Skeletal muscle satellite cell (primary cell): ENCODE results near the gene ILK.

Experiments used
- H3K27me3 ChIP-seq: 2 replicates; pipeline ENCODE4 v1.7.0; 2013; ENCODE audit warnings: low read length; ENCODE audit not compliant: control insufficient read depth, insufficient read depth
- H3K36me3 ChIP-seq: 2 replicates; pipeline ENCODE4 v1.7.0; 2013; ENCODE audit warnings: mild to moderate bottlenecking, control low read depth, low read length; ENCODE audit not compliant: insufficient read depth
- H3K4me1 ChIP-seq: 2 replicates; pipeline ENCODE4 v1.7.0; 2013; ENCODE audit warnings: low read length; ENCODE audit not compliant: control insufficient read depth, insufficient read depth
- H3K4me2 ChIP-seq: 2 replicates; pipeline ENCODE4 v1.7.0; 2013; ENCODE audit warnings: mild to moderate bottlenecking, low read length
- H3K4me3 ChIP-seq: 2 replicates; pipeline ENCODE4 v1.7.0; 2013; ENCODE audit warnings: low read length
- H3K9ac ChIP-seq: 2 replicates; pipeline ENCODE4 v1.7.0; 2013; ENCODE audit warnings: mild to moderate bottlenecking, low read depth, low read length, moderate library complexity
- H3K9me3 ChIP-seq: replicated peaks from 2 replicates; pipeline ENCODE4 v1.7.0; 2013; ENCODE audit warnings: mild to moderate bottlenecking, control low read depth, low read length

Gene ILK

DNA sequence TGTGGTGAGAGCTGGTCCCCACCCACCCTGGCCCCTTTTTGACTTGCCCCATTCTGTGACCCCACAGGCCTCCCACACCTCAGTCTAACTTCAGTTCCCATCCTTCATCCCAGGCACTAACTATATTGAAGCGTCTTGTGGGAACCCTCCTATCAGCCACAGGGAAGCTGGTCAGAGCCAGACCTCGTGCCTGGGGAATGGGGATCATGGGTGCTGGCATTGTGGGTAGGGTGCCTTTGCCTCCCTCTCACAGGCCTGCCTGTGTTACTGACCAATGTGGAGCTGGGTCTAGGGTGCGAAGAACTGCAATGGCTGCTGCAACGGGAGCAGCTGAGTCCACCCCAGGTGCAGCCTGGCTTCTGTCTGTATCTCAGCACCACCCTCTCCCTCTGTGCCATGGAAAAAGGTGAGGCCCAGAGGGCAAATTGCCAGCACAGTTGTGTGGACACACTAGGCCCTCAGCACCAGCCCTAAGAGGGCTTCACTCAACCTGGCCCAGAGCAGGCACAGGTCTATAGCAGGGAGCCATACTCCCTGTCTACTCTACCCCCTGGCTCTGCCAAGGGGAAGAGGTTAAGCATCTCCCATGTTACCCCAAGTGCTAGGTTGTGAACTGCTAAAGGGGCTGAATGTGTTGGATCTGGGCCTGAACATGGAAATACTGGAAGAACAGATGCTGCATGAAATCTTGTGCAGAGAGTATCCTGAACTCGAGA, 37.4 kb upstream of the ILK start:
- H3K9me3 ChIP-seq, result no peaks in the 10 kb centered on the region

DNA sequence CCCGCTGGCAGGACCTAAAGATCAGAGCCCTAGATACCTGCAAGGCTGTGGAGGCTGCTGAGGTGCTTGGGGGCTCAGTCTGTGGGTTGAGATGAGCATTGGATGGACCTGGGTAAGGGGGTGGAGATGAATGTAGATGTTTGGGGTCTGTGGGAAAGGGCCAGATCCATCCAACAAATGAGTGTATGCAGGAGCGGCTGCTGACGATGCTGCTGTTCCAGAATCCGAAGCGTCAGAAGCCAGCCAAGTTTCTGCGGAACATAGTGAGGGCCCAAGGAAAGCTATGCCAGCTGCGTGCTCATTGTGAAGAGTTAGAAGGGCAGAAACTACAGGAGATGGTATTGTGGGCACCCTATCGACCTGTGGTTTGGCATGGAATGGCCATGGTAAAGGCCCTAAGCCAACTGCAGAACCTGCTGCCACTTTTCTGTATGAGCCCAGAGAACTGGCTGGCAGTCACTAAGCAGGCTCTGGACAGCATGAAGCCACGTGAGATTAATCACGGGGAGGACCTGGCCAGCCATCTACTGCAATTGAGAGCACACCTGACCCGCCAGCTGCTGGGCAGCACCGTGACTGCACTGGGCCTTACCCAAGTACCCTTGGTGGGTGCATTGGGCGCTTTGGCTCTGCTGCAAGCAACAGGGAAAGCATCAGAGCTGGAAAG, 36.7 kb upstream of the ILK start:
- Histone ChIP-seq H3K9me3 (no peaks in the 10 kb centered on the region), H3K4me1 (peaks cover 19% of the 10 kb centered on the region), H3K36me3 (no peaks in the 10 kb centered on the region)

More for the DNA sequence above, 37.4 kb upstream of the ILK start:
- no peak overlapping the region for H3K9ac ChIP-seq
- no peaks in the 10 kb centered on the region for H3K27me3 ChIP-seq
- no peak overlapping the region for H3K4me3 ChIP-seq
- H3K4me2 ChIP-seq, result no peak overlapping the region
- no peaks in the 10 kb centered on the region for H3K36me3 ChIP-seq
- peaks cover 12% of the 10 kb centered on the region for H3K4me1 ChIP-seq

DNA sequence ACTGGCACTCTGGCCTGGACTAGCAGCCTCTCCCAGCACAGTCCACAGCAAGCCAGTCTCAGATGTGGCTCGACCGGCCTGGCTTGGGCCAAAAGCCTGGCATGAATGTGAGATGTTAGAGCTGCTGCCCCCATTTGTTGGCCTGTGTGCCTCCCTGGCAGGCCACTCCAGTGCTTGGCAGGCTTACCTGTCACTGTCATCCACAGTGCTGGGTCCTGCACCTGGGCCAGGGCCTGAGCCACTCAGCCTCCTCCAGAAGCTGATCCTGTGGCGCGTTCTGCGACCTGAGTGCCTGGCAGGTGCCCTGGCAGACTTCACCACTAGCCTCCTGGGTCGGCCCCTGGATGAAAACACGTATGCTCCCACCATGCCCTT, 36.2 kb upstream of the ILK start:
- Histone ChIP-seq H3K9ac (no peak overlapping the region), H3K36me3 (no peaks in the 10 kb centered on the region), H3K4me3 (no peak overlapping the region), H3K4me1 (peaks cover 23% of the 10 kb centered on the region), H3K9me3 (no peaks in the 10 kb centered on the region), H3K4me2 (no peak overlapping the region), H3K27me3 (no peaks in the 10 kb centered on the region)

More for the DNA sequence above, 36.7 kb upstream of the ILK start:
- Histone ChIP-seq H3K27me3 (no peaks in the 10 kb centered on the region), H3K4me3 (no peak overlapping the region), H3K9ac (no peak overlapping the region), H3K4me2 (no peak overlapping the region)

DNA sequence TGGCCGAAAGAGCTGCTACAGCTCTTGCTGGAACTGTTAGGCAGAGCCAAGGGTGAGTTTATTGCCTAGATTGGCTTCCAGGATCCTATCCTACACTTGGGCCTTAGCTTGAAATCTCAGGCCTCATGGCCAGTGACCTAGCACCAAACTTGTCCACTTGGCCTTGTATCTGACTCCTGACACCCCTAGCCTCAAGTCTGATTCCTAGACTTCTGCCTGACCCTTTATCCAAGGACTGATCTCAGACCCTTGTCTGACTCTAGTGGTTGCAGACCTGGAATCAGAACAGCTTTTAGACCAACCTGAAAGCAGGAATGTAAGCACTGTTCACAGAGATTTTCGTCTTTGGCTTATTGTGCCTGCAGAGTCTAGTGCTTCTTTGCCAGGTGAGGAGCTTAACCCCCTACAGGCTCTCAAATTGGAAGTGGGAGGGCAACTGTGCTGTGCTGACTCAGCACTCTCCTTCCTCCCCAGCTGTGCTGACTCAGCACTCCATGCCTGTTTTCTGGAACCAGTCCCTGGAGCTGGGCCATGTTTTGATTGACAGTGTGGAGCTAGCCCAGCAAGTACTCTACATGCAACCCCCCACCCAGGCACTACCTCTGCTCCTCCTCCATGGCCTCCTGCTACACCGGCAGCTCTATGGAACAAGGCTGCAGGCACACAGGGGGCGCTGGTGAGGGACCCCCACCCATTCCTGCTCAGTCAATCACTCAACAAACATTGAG, 35.2 kb upstream of the ILK start:
- Histone ChIP-seq H3K4me3 (no peak overlapping the region), H3K4me1 (peaks cover 26% of the 10 kb centered on the region), H3K4me2 (no peak overlapping the region), H3K9ac (no peak overlapping the region), H3K27me3 (no peaks in the 10 kb centered on the region), H3K9me3 (no peaks in the 10 kb centered on the region), H3K36me3 (no peaks in the 10 kb centered on the region)

DNA sequence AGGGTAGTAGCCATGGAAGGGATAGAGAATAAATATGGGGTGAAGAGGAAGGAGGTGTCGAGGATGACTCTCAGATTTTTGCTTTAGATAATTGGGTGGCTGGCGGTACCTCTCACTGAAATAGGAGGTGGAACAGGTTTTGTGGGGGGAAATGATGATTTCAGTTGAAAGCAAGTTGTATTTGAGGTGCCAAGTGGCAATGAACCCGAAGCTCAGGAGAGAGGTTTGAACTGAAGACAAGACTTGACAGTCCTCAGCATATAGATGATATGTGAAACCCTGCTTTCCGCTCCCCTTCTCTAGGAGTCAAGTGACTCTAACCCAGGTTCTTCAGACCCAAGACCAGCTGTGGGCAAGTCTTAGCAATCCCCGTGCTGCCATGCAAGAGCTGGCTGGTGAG, 33.9 kb upstream of the ILK start:
- Histone ChIP-seq H3K4me3 (no peak overlapping the region), H3K36me3 (no peaks in the 10 kb centered on the region), H3K27me3 (no peaks in the 10 kb centered on the region), H3K4me2 (no peak overlapping the region), H3K9ac (no peak overlapping the region), H3K9me3 (no peaks in the 10 kb centered on the region), H3K4me1 (peaks cover 26% of the 10 kb centered on the region)

DNA sequence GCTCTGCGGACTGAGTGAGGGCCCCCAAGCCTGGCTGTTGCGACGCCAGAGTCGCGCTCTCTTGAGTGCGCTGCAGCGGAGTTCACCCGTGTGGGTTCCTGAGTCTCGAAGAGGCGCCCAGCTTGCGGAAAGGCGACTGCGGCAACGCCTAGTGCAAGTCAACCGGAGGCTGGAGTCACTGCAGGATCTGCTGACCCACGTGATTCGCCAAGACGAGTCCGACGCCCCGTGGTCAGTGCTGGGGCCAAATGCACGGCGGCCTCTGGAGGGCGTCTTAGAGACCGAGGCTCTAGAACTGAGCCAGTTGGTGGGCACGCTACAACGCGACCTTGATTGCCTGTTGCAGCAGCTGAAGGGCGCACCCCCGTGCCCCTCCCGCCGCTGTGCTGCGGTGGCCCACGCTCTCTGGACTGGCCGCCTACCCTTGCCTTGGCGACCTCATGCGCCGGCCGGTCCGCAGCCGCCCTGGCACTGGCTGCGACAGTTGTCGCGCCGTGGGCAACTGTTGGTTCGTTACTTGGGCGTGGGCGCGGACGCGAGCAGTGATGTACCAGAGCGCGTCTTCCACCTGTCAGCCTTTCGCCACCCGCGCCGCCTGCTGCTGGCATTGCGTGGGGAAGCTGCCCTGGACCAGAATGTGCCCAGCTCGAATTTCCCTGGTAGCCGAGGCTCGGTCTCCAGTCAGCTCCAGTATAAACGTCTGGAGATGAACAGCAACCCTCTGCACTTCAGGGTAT, 32.7 kb upstream of the ILK start:
- Histone ChIP-seq H3K4me1 (peaks cover 26% of the 10 kb centered on the region), H3K9me3 (no peaks in the 10 kb centered on the region), H3K4me3 (no peak overlapping the region), H3K36me3 (no peaks in the 10 kb centered on the region), H3K27me3 (no peaks in the 10 kb centered on the region), H3K9ac (no peak overlapping the region), H3K4me2 (no peak overlapping the region)

DNA sequence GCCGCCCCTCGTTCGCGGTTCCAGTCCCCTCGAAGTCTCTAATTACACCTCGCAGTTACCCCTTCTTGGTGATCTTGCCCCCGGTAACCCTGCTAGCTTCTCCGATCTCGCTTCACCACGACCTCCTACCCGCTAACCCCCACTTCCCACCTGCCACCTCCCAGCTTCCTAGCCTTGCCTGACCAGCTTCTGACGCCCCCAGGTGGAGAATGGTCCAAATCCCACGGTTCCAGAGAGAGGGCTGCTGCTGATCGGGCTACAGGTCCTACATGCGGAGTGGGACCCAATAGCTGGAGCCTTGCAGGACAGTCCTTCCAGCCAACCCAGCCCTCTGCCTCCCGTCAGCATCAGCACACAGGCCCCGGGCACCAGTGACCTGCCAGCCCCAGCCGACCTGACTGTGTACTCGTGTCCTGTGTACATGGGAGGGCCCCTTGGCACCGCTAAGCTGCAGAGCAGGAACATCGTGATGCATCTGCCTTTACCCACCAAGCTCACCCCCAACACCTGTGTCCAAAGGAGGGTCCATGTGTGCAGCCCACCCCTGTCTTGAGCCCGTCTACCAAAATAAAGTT, 32.1 kb upstream of the ILK start:
- Histone ChIP-seq H3K4me3 (no peak overlapping the region), H3K27me3 (no peaks in the 10 kb centered on the region), H3K9ac (no peak overlapping the region), H3K36me3 (no peaks in the 10 kb centered on the region), H3K9me3 (no peaks in the 10 kb centered on the region), H3K4me2 (no peak overlapping the region), H3K4me1 (peaks cover 26% of the 10 kb centered on the region)

DNA sequence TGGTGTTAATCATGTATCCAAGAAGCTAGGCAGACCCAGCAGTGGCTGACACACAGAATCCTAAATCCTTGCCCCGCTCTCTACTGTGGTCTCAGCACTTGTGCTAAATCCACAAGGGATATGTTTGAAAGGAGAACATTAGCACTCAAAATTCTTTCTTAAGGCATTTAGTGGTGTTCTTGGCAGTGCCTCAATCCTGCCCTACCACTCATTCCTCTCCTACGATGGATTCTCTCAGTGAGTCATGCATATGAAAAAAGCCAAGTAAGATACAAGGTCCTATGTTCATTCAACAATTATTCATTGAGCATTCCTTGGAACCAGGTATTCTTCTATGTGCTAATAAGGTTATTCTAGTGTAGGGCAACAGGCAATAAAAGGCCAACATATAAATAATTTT, 31.4 kb upstream of the ILK start:
- Histone ChIP-seq H3K9me3 (no peaks in the 10 kb centered on the region), H3K36me3 (no peaks in the 10 kb centered on the region), H3K4me1 (peaks cover 26% of the 10 kb centered on the region), H3K4me3 (no peak overlapping the region), H3K27me3 (no peaks in the 10 kb centered on the region), H3K9ac (no peak overlapping the region), H3K4me2 (no peak overlapping the region)

DNA sequence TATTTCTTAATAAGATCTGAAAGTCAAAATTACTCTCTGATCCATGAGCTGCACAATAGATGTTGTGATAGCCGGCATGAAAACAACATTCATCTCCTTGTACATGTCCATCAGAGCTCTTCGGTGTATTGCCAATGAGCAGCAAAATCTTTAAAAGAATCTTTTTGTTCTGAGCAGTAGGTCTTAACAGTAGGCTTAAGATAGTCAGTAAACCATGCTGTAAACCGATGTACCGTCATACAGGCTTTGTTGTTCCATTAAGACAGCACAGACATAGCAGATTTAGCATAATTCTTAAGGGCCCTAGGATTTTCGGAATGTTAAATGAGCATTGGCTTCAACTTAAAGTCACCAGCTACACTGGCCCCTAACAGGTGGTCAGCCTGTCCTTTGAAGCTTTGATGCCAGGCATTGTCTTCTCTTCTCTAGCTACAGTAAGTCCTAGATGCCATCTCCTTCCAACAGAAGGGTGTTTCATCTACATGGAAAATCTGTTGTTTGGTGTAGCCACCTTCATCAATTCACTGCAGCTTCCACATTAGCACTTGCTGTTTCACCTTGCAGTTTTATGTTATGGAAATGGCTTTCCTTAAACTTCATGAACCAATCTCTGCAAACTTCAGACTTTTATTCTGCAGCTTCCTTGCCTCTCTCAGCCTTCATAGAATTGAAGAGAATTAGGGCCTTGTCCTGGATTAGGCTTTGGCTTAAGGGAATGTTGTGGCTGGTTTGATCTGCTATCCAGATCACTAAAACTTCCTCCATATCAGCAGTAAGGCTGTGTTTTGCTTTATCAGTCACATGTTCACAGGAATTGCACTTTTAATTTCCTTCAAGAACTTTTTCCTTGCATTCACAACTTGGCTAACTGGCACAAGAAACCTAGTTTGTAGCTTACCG, 28.5 kb upstream of the ILK start:
- H3K4me3 ChIP-seq, result no peak overlapping the region
- H3K36me3 ChIP-seq, result no peaks in the 10 kb centered on the region
- no peaks in the 10 kb centered on the region for H3K27me3 ChIP-seq
- H3K9me3 ChIP-seq, result no peaks in the 10 kb centered on the region
- no peak overlapping the region for H3K9ac ChIP-seq
- peaks cover 18% of the 10 kb centered on the region for H3K4me1 ChIP-seq
- no peak overlapping the region for H3K4me2 ChIP-seq

DNA sequence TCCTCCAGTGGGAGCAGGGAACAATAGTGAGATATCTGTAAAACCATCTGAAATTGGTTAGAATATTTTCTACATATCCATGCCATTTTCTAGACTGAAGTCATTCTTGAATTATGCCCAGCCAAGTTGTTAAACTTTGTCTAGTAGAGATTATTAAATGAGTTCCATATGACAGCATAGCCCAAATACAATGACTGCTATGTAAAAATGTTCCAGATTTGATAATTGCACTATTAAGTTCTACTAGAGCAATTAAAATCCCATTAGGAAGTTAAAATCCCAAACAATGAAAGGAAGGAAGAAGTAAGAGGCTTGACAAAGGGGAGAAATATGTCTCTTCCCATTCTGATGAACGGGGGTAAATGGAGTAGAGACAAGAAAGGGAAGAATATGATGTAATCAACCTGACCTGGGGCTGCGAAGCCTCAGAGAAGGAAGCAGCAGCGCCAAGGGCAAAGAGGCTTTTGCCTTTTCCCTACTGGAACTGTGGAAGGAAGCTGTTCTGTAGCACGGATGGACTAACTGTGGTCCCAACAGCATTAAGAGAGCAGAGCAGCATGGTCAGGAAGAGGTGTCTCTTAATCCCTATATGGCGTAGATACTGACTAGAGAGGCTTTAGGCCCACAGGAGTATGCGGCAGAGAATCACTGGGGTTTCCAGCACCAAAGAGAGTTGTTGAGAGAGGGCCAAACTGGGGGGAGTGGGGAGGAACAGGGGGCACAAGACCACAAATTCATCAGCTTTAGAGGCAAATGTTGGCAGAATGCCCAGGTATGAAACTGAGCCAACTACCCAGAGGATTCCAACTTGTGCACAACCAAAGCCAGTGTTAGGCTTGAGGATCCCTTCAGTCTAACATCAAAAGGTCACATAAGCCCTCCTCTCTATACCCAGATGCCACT, 26.9 kb upstream of the ILK start:
- H3K9ac ChIP-seq, result no peak overlapping the region
- no peak overlapping the region for H3K4me2 ChIP-seq
- no peaks in the 10 kb centered on the region for H3K9me3 ChIP-seq
- no peaks in the 10 kb centered on the region for H3K36me3 ChIP-seq
- peaks cover 9% of the 10 kb centered on the region for H3K4me1 ChIP-seq
- no peak overlapping the region for H3K4me3 ChIP-seq
- H3K27me3 ChIP-seq, result no peaks in the 10 kb centered on the region
